ENCODE data around the gene TUBA1C. TPM values are rescaled to one million over a fixed set of nuclear protein-coding genes. Genes with fewer than 3 reads are reported as not detected.

TUBA1C gene
- total and polyA plus RNA-seq, 10 of the 15 experiments (the other 5 are each of a cell fraction or from before 2014, with no cell fraction given): 285 to 1,003 (median 441) TPM

DNA sequence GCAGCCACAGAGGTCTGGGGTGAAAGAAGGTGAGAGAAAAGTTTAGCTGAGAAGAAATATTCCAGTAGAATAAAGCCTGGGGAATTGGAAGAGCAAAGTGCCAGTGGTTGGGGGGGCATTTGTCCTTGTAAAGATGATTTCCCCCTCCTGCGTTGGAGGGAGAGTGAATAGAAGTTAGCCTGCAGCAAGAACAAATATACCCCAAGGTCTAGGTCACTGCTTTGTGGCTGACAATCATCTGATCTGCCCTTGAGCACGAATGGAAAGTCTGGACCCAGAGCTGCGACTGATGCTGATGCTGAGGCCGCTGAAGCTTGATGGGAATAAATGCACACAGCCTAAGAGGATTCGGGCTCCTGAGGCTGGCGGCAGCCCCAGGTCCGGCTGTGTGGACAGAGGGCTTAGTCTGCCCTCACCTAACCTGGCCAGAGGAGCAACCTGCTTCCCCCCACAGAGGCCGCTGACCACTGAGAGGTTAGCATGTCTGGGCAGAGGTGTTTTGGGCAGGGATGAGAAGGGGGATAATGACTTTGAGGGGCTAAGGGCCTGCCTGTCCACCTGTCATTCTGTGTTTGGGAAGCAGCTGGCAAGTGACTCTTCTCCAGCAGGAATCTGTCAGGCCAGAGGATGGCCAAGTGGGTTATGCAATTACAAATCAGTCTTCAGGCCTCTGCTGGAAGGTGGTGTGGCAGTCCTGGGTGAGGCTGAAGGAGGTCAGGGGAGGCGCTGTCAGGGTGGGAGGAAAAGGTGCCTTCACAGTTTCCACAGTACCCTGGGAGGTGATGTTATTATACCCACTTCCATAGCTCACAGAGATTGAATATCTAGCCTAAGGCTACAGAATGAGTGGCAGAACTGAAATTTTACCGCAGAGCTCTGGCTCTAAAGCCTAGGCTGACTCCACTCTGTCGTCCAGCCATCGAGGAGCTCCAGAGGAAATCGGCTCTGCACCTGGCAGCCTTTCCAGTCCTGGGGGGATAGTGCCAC, 11.7 kb downstream of the TUBA1C start (continued):
- TF ChIP-seq, protein P1, sequence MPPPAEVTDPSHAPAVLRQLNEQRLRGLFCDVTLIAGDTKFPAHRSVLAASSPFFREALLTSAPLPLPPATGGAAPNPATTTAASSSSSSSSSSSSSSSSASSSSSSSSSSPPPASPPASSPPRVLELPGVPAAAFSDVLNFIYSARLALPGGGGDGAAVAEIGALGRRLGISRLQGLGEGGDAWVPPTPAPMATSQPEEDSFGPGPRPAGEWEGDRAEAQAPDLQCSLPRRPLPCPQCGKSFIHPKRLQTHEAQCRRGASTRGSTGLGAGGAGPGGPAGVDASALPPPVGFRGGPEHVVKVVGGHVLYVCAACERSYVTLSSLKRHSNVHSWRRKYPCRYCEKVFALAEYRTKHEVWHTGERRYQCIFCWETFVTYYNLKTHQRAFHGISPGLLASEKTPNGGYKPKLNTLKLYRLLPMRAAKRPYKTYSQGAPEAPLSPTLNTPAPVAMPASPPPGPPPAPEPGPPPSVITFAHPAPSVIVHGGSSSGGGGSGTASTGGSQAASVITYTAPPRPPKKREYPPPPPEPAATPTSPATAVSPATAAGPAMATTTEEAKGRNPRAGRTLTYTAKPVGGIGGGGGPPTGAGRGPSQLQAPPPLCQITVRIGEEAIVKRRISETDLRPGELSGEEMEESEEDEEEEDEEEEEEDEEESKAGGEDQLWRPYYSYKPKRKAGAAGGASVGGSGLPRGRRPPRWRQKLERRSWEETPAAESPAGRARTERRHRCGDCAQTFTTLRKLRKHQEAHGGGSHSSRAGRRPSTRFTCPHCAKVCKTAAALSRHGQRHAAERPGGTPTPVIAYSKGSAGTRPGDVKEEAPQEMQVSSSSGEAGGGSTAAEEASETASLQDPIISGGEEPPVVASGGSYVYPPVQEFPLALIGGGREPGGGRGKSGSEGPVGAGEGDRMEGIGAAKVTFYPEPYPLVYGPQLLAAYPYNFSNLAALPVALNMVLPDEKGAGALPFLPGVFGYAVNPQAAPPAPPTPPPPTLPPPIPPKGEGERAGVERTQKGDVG (CRISPR knock-in tag; IDR thresholded peaks at IDR 0.05): no peak
- TF ChIP-seq HDAC6 (IDR thresholded peaks at IDR 0.05; ENCODE audit: unreplicated experiment) (no peak), CBX3 (IDR thresholded peaks at IDR 0.05; ENCODE audit: borderline replicate concordance, low read depth) (no peak)
- TF ChIP-seq, protein P2, sequence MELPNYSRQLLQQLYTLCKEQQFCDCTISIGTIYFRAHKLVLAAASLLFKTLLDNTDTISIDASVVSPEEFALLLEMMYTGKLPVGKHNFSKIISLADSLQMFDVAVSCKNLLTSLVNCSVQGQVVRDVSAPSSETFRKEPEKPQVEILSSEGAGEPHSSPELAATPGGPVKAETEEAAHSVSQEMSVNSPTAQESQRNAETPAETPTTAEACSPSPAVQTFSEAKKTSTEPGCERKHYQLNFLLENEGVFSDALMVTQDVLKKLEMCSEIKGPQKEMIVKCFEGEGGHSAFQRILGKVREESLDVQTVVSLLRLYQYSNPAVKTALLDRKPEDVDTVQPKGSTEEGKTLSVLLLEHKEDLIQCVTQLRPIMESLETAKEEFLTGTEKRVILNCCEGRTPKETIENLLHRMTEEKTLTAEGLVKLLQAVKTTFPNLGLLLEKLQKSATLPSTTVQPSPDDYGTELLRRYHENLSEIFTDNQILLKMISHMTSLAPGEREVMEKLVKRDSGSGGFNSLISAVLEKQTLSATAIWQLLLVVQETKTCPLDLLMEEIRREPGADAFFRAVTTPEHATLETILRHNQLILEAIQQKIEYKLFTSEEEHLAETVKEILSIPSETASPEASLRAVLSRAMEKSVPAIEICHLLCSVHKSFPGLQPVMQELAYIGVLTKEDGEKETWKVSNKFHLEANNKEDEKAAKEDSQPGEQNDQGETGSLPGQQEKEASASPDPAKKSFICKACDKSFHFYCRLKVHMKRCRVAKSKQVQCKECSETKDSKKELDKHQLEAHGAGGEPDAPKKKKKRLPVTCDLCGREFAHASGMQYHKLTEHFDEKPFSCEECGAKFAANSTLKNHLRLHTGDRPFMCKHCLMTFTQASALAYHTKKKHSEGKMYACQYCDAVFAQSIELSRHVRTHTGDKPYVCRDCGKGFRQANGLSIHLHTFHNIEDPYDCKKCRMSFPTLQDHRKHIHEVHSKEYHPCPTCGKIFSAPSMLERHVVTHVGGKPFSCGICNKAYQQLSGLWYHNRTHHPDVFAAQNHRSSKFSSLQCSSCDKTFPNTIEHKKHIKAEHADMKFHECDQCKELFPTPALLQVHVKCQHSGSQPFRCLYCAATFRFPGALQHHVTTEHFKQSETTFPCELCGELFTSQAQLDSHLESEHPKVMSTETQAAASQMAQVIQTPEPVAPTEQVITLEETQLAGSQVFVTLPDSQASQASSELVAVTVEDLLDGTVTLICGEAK (IDR thresholded peaks at IDR 0.05; ENCODE audit: borderline replicate concordance): no peak

Measured in GM12878 (cell line).